GM19324 (cell line): ENCODE measurements around the gene KLF7.
"Not testable (repeated sequence)": the region's sequence is repeated elsewhere in the genome, so short reads cannot be mapped to it uniquely, and the experiment has no call there.

Experiments used
- ATAC-seq: cut with Tn5 transposase; IDR thresholded peaks from one replicate; pipeline ENCODE4 v1.9.1; 2021; ENCODE audit warnings: mild to moderate bottlenecking, moderate library complexity; ENCODE audit not compliant: unreplicated experiment, low FRiP score

Gene KLF7

GRCh38 chr2:207038299-207038698 is 127.4 kb downstream of the KLF7 start:
- ATAC-seq: no peak

GRCh38 chr2:207037896-207038295 is 127.9 kb downstream of the KLF7 start:
- ATAC-seq: no peak

- ATAC-seq: not testable (repeated sequence)
Measured at GRCh38 chr2:207037023-207037422, 128.7 kb downstream of the KLF7 start.

- no peak for ATAC-seq
Measured at GRCh38 chr2:207035875-207036274, 129.9 kb downstream of the KLF7 start.

GRCh38 chr2:207032490-207032889 is 133.3 kb downstream of the KLF7 start:
- no peak for ATAC-seq
